GM23338 (cell line): Measurements from ENCODE around the gene ERC2. TPM values are rescaled to one million over a fixed set of nuclear protein-coding genes. Genes with fewer than 3 reads are reported as not detected.

Experiments
- ATAC-seq: fragments of 200-7000 bp; cut with Tn5 transposase; 3 replicates; pipeline ENCODE4 v1.9.1; 2020
- DNase-seq: peaks from one replicate; pipeline ENCODE4 v3.0.0-alpha.2; 2015; ENCODE audit warnings: low spot score
- H2AFZ ChIP-seq: fragments of 200-600 bp; sonication (generic); 2 replicates; pipeline ENCODE4 v1.8.0; 2016; ENCODE audit warnings: antibody characterized with exemption, mild to moderate bottlenecking, moderate library complexity
- H3F3A ChIP-seq: fragments of 200-600 bp; sonication (generic); replicated peaks from 2 replicates; pipeline ENCODE4 v1.8.0; 2017; ENCODE audit warnings: antibody characterized with exemption, mixed run types, low read depth
- H3K27ac ChIP-seq: fragments of 200-600 bp; sonication (generic); 2 replicates; pipeline ENCODE4 v1.6.1; 2016; ENCODE audit warnings: low read depth
- H3K27me3 ChIP-seq: fragments of 200-600 bp; sonication (generic); 2 replicates; pipeline ENCODE4 v1.8.0; 2016; ENCODE audit warnings: mild to moderate bottlenecking, mixed run types, moderate library complexity; ENCODE audit not compliant: insufficient read depth
- H3K36me3 ChIP-seq: fragments of 200-600 bp; sonication (generic); 2 replicates; pipeline ENCODE4 v1.8.0; 2016; ENCODE audit warnings: mild to moderate bottlenecking; ENCODE audit not compliant: insufficient read depth
- H3K4me1 ChIP-seq: fragments of 200-600 bp; sonication (generic); 2 replicates; pipeline ENCODE4 v1.8.0; 2016; ENCODE audit warnings: mild to moderate bottlenecking, moderate library complexity; ENCODE audit not compliant: insufficient read depth
- H3K4me2 ChIP-seq: fragments of 200-600 bp; sonication (generic); 2 replicates; pipeline ENCODE4 v1.7.1; 2017; ENCODE audit warnings: mixed run types
- H3K4me3 ChIP-seq: fragments of 200-600 bp; sonication (generic); 2 replicates; pipeline ENCODE4 v1.6.1; 2016; ENCODE audit warnings: mixed run types
- H3K79me2 ChIP-seq: fragments of 200-600 bp; sonication (generic); replicated peaks from 2 replicates; pipeline ENCODE4 v1.8.0; 2017; ENCODE audit warnings: mild to moderate bottlenecking; ENCODE audit not compliant: insufficient read depth
- H3K9me2 ChIP-seq: fragments of 200-600 bp; sonication (generic); 2 replicates; pipeline ENCODE4 v1.8.0; 2017; ENCODE audit not compliant: insufficient read depth
- H4K20me1 ChIP-seq: fragments of 200-600 bp; sonication (generic); replicated peaks from 2 replicates; pipeline ENCODE4 v1.8.0; 2017; ENCODE audit warnings: mild to moderate bottlenecking; ENCODE audit not compliant: insufficient read depth
- H3K27ac Mint-ChIP-seq: 2 replicates; pipeline ENCODE4 v1.8.0; 2020; ENCODE audit warnings: inconsistent platforms, mild to moderate bottlenecking, moderate library complexity, mixed read lengths
- H3K27me3 Mint-ChIP-seq: 3 replicates; pipeline ENCODE4 v1.8.0; 2022; ENCODE audit warnings: low read depth, mild to moderate bottlenecking, moderate library complexity, mixed read lengths, inconsistent platforms; ENCODE audit not compliant: insufficient read depth, poor library complexity
- H3K36me3 Mint-ChIP-seq: 3 replicates; pipeline ENCODE4 v1.8.0; 2021; ENCODE audit warnings: low read depth, mild to moderate bottlenecking, inconsistent platforms, moderate library complexity, mixed read lengths
- H3K4me1 Mint-ChIP-seq: 3 replicates; pipeline ENCODE4 v1.8.0; 2020; ENCODE audit warnings: mild to moderate bottlenecking, inconsistent platforms, mixed read lengths
- H3K4me3 Mint-ChIP-seq: 3 replicates; pipeline ENCODE4 v1.8.0; 2021; ENCODE audit warnings: moderate library complexity, mild to moderate bottlenecking, inconsistent platforms, mixed read lengths
- H3K9me3 Mint-ChIP-seq: 3 replicates; pipeline ENCODE4 v1.8.0; 2020; ENCODE audit warnings: moderate library complexity, mild to moderate bottlenecking, inconsistent platforms, mixed read lengths
- CREB1 ChIP-seq: fragments of 250-450 bp; sonication (Bioruptor Pico); IDR thresholded peaks from 2 replicates; pipeline ENCODE4 v1.5.0; 2020; ENCODE audit warnings: low read depth, mild to moderate bottlenecking, moderate library complexity
- EZH2 ChIP-seq: fragments of 200-600 bp; sonication (generic); IDR thresholded peaks from one replicate; pipeline ENCODE4 v1.8.0; 2017; ENCODE audit warnings: antibody characterized with exemption, mild to moderate bottlenecking, low read depth; ENCODE audit not compliant: unreplicated experiment
- EZH2phosphoT487 ChIP-seq: fragments of 200-600 bp; sonication (generic); IDR thresholded peaks from one replicate; pipeline ENCODE4 v1.8.1; 2018; ENCODE audit warnings: antibody characterized with exemption; ENCODE audit not compliant: unreplicated experiment
- JUNB ChIP-seq: IDR thresholded peaks from one replicate; pipeline ENCODE4 v1.6.1; 2016; ENCODE audit warnings: antibody characterized with exemption; ENCODE audit not compliant: unreplicated experiment
- NANOG ChIP-seq: IDR thresholded peaks from 2 replicates; pipeline ENCODE4 v1.6.1; 2016; ENCODE audit warnings: antibody characterized with exemption, borderline replicate concordance
- POLR2AphosphoS5 ChIP-seq: IDR thresholded peaks from 2 replicates; pipeline ENCODE4 v1.6.1; 2016; ENCODE audit warnings: antibody characterized with exemption, low read depth
- STAT1 ChIP-seq: IDR thresholded peaks from one replicate; pipeline ENCODE4 v1.6.1; 2016; ENCODE audit warnings: antibody characterized with exemption; ENCODE audit not compliant: unreplicated experiment
- ZNF114 ChIP-seq: fragments of 250-450 bp; sonication (Bioruptor Pico); IDR thresholded peaks from 2 replicates; pipeline ENCODE4 v1.5.0; 2020; ENCODE audit warnings: mild to moderate bottlenecking, moderate library complexity
- ZNF331 ChIP-seq: fragments of 250-450 bp; sonication (Bioruptor Pico); IDR thresholded peaks from 2 replicates; pipeline ENCODE4 v1.5.0; 2020; ENCODE audit warnings: low read depth, mild to moderate bottlenecking, moderate library complexity
- polyA plus RNA-seq: library from polyadenylated mRNA; unstranded; fragments of >200 nt; fragmentation: Nextera tagmentation; extraction: Ambion mirVana; gene quantifications from 2 replicates; pipeline ENCODE4 v1.2.1, GENCODE V29; 2016
- total RNA-seq: library from RNA; depleted of rRNA; stranded (reverse); fragments of >200 nt; shearing (Covaris generic); gene quantifications from 2 replicates; pipeline ENCODE4 v1.2.3, GENCODE V29; 2014
- TF ChIP-seq, protein P1 (sequence below): IDR thresholded peaks from 2 replicates; pipeline ENCODE4 v1.6.1; 2016; ENCODE audit warnings: antibody characterized with exemption
- TF ChIP-seq, protein P2 (sequence below), 2 experiments: fragments of 200-600 bp in 1 of 2; sonication (generic) in 1 of 2; conservative IDR thresholded peaks; 2 replicates each; pipeline versions ENCODE4 v1.5.1 to v1.6.1; 2016 to 2017; ENCODE audit warnings: antibody characterized with exemption in 2 of 2, low read depth in 2 of 2, mild to moderate bottlenecking in 2 of 2, moderate library complexity in 1 of 2
- TF ChIP-seq, protein P3 (sequence below): IDR thresholded peaks from one replicate; pipeline ENCODE4 v1.6.1; 2018; ENCODE audit warnings: antibody characterized with exemption; ENCODE audit not compliant: unreplicated experiment
- TF ChIP-seq, protein P4 (sequence below): fragments of 250-450 bp; sonication (Bioruptor Pico); IDR thresholded peaks from 2 replicates; pipeline ENCODE4 v1.5.0; 2020; ENCODE audit warnings: mild to moderate bottlenecking, moderate library complexity

ERC2 gene
- total and polyA plus RNA-seq, 2 experiments from 2014 or later = 11.8 to 13.7 TPM

DNA sequence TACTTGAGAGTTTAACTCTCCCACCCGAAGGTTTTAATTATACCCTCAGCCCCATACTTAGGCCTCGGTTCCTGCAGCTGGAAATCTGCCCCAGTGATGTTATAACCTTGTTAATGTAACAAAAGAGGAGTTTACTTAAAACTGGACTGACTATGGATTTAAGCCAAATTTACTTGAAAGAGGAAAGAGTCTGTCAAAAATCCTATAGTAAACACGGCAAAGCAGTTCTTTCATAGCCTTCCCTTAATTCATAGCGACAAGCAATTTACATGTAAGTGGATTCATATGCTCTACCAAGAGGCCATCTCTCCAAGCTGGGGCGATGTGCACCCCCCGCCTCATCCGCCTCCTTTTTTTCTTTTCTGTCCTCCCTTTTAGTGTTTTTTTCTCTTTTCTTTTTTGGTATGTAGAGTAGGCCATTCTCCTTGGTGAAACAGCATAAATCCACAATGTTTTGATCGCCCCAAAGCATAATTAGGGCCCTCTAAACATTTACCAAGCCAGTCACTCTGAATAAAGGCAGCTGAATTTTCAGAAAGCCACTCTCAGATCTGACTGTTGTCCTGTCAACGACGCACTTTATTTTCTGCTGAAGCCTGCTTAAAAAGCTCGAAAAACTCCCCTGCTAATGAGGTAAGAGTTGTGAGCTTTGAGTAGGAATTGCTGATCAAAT, 608.1 kb downstream of the ERC2 start:
- Histone ChIP-seq H4K20me1 (no peaks in the 10 kb centered on the region), H3F3A (no peaks in the 10 kb centered on the region), H3K27me3 (no peaks in the 10 kb centered on the region), H3K36me3 (no peaks in the 10 kb centered on the region), H3K9me2 (no peaks in the 10 kb centered on the region), H3K79me2 (no peaks in the 10 kb centered on the region), H3K4me3 (no peak overlapping the region), H2AFZ (no peak overlapping the region), H3K27ac (no peak overlapping the region), H3K4me2 (no peak overlapping the region), H3K4me1 (peaks cover 17% of the 10 kb centered on the region; the same call in 1 of the 2 replicates)
- H3K27me3 Mint-ChIP-seq = no peaks in the 10 kb centered on the region
- ATAC-seq (no peak; the same call in 2 of the 3 replicates), DNase-seq (no peak)
- H3K27ac Mint-ChIP-seq = peak overlapping the region; percentile 34; the same call in 1 of the 2 replicates
- H3K4me3 Mint-ChIP-seq = no peak overlapping the region
- TF ChIP-seq, protein P1, sequence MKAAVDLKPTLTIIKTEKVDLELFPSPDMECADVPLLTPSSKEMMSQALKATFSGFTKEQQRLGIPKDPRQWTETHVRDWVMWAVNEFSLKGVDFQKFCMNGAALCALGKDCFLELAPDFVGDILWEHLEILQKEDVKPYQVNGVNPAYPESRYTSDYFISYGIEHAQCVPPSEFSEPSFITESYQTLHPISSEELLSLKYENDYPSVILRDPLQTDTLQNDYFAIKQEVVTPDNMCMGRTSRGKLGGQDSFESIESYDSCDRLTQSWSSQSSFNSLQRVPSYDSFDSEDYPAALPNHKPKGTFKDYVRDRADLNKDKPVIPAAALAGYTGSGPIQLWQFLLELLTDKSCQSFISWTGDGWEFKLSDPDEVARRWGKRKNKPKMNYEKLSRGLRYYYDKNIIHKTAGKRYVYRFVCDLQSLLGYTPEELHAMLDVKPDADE = no peak
- TF ChIP-seq, protein P2, sequence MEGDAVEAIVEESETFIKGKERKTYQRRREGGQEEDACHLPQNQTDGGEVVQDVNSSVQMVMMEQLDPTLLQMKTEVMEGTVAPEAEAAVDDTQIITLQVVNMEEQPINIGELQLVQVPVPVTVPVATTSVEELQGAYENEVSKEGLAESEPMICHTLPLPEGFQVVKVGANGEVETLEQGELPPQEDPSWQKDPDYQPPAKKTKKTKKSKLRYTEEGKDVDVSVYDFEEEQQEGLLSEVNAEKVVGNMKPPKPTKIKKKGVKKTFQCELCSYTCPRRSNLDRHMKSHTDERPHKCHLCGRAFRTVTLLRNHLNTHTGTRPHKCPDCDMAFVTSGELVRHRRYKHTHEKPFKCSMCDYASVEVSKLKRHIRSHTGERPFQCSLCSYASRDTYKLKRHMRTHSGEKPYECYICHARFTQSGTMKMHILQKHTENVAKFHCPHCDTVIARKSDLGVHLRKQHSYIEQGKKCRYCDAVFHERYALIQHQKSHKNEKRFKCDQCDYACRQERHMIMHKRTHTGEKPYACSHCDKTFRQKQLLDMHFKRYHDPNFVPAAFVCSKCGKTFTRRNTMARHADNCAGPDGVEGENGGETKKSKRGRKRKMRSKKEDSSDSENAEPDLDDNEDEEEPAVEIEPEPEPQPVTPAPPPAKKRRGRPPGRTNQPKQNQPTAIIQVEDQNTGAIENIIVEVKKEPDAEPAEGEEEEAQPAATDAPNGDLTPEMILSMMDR (conservative IDR thresholded peaks at IDR 0.05; ENCODE audit: low read depth in 2 of 2) = no peak
- TF ChIP-seq, protein P3, sequence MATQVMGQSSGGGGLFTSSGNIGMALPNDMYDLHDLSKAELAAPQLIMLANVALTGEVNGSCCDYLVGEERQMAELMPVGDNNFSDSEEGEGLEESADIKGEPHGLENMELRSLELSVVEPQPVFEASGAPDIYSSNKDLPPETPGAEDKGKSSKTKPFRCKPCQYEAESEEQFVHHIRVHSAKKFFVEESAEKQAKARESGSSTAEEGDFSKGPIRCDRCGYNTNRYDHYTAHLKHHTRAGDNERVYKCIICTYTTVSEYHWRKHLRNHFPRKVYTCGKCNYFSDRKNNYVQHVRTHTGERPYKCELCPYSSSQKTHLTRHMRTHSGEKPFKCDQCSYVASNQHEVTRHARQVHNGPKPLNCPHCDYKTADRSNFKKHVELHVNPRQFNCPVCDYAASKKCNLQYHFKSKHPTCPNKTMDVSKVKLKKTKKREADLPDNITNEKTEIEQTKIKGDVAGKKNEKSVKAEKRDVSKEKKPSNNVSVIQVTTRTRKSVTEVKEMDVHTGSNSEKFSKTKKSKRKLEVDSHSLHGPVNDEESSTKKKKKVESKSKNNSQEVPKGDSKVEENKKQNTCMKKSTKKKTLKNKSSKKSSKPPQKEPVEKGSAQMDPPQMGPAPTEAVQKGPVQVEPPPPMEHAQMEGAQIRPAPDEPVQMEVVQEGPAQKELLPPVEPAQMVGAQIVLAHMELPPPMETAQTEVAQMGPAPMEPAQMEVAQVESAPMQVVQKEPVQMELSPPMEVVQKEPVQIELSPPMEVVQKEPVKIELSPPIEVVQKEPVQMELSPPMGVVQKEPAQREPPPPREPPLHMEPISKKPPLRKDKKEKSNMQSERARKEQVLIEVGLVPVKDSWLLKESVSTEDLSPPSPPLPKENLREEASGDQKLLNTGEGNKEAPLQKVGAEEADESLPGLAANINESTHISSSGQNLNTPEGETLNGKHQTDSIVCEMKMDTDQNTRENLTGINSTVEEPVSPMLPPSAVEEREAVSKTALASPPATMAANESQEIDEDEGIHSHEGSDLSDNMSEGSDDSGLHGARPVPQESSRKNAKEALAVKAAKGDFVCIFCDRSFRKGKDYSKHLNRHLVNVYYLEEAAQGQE = no peak
- TF ChIP-seq, protein P4, sequence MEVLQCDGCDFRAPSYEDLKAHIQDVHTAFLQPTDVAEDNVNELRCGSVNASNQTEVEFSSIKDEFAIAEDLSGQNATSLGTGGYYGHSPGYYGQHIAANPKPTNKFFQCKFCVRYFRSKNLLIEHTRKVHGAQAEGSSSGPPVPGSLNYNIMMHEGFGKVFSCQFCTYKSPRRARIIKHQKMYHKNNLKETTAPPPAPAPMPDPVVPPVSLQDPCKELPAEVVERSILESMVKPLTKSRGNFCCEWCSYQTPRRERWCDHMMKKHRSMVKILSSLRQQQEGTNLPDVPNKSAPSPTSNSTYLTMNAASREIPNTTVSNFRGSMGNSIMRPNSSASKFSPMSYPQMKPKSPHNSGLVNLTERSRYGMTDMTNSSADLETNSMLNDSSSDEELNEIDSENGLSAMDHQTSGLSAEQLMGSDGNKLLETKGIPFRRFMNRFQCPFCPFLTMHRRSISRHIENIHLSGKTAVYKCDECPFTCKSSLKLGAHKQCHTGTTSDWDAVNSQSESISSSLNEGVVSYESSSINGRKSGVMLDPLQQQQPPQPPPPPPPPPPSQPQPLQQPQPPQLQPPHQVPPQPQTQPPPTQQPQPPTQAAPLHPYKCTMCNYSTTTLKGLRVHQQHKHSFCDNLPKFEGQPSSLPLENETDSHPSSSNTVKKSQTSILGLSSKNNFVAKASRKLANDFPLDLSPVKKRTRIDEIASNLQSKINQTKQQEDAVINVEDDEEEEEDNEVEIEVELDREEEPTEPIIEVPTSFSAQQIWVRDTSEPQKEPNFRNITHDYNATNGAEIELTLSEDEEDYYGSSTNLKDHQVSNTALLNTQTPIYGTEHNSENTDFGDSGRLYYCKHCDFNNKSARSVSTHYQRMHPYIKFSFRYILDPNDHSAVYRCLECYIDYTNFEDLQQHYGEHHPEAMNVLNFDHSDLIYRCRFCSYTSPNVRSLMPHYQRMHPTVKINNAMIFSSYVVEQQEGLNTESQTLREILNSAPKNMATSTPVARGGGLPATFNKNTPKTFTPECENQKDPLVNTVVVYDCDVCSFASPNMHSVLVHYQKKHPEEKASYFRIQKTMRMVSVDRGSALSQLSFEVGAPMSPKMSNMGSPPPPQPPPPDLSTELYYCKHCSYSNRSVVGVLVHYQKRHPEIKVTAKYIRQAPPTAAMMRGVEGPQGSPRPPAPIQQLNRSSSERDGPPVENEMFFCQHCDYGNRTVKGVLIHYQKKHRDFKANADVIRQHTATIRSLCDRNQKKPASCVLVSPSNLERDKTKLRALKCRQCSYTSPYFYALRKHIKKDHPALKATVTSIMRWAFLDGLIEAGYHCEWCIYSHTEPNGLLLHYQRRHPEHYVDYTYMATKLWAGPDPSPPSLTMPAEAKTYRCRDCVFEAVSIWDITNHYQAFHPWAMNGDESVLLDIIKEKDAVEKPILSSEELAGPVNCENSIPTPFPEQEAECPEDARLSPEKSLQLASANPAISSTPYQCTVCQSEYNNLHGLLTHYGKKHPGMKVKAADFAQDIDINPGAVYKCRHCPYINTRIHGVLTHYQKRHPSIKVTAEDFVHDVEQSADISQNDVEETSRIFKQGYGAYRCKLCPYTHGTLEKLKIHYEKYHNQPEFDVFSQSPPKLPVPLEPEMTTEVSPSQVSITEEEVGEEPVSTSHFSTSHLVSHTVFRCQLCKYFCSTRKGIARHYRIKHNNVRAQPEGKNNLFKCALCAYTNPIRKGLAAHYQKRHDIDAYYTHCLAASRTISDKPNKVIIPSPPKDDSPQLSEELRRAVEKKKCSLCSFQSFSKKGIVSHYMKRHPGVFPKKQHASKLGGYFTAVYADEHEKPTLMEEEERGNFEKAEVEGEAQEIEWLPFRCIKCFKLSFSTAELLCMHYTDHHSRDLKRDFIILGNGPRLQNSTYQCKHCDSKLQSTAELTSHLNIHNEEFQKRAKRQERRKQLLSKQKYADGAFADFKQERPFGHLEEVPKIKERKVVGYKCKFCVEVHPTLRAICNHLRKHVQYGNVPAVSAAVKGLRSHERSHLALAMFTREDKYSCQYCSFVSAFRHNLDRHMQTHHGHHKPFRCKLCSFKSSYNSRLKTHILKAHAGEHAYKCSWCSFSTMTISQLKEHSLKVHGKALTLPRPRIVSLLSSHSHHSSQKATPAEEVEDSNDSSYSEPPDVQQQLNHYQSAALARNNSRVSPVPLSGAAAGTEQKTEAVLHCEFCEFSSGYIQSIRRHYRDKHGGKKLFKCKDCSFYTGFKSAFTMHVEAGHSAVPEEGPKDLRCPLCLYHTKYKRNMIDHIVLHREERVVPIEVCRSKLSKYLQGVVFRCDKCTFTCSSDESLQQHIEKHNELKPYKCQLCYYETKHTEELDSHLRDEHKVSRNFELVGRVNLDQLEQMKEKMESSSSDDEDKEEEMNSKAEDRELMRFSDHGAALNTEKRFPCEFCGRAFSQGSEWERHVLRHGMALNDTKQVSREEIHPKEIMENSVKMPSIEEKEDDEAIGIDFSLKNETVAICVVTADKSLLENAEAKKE (CRISPR knock-in tag) = no peak
- no peak for TF ChIP-seq POLR2AphosphoS5
- no peak for TF ChIP-seq ZNF331 (CRISPR knock-in tag)
- TF ChIP-seq ZNF114 = no peak
- TF ChIP-seq EZH2 = no peak
- no peak for TF ChIP-seq EZH2phosphoT487
- TF ChIP-seq NANOG = no peak
- TF ChIP-seq CREB1 (CRISPR knock-in tag) = no peak
- TF ChIP-seq STAT1 = no peak
- TF ChIP-seq JUNB = no peak
- H3K9me3 Mint-ChIP-seq = no peaks in the 10 kb centered on the region
- H3K4me1 Mint-ChIP-seq = peaks cover 23% of the 10 kb centered on the region
- no peaks in the 10 kb centered on the region for H3K36me3 Mint-ChIP-seq
